ENCODE data around the gene EPB41L5. TPM values are rescaled to one million over a fixed set of nuclear protein-coding genes. Genes with fewer than 3 reads are reported as not detected.
"Not testable (repeated sequence)": the region's sequence is repeated elsewhere in the genome, so short reads cannot be mapped to it uniquely, and the experiment has no call there.

EPB41L5 gene
- total RNA-seq, 1 donor from 2014 or later: 8.2 TPM

DNA sequence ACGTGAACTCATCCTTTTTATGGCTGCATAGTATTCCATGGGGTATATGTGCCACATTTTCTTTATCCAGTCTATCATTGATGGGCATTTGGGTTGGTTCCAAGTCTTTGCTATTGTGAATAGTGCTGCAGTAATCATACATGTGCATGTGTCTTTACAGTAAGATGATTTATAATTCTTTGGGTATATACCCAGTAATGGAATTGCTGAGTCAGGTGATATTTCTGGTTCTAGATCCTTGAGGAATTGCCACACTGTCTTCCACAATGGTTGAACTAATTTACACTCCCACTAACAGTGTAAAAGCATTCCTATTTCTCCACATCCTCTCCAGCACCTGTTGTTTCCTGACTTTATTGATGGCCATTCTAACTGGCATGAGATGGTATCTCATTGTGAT lies 9.6 kb downstream of the EPB41L5 start:
- DNase-seq (ENCODE audit: missing footprints); intact Hi-C loops (cut with DNase I); ATAC-seq: not testable (repeated sequence)

DNA sequence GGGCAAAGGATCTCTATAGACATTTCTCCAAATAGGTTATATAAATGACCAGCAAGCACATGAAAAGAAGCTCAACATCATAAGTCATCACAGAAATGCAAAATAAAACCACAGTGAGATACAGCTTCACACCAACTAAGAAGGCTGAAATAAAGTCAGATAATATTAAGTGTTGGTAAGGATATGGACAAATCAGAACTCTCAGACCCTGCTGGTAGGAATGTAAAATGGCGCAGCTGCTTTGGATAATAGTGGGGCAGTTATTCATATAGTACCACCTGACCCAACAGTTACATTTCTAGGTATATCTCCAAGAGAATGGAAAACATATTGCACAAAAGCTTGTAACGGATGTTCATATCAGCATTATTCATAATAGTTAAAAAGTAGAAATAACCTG lies 14.0 kb downstream of the EPB41L5 start:
- DNase-seq (ENCODE audit: missing footprints) (no peak), ATAC-seq (no peak)
- intact Hi-C loops (cut with DNase I): no loop called here

DNA sequence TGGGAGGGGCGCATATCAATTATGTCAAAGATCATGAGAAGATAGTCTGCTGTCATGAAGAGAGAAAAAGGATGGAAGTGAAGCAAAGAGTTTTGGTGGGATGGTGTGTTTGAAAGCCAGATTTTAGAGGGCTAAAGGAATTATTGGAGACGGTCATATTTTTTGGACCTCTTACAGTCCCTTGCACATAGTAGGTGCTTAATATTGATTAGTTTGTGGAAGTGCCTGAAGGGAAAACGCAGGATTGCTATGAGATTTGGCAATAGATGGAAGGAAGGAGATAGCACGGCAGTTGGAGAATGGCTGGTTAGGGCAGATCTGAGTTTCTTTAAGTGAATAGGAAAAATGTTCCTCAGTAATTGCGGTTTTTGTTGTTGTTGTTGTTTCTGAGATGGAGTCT lies 15.9 kb downstream of the EPB41L5 start:
- DNase-seq (ENCODE audit: missing footprints): no peak
- intact Hi-C loops (cut with DNase I): no loop called here
- no peak for ATAC-seq

DNA sequence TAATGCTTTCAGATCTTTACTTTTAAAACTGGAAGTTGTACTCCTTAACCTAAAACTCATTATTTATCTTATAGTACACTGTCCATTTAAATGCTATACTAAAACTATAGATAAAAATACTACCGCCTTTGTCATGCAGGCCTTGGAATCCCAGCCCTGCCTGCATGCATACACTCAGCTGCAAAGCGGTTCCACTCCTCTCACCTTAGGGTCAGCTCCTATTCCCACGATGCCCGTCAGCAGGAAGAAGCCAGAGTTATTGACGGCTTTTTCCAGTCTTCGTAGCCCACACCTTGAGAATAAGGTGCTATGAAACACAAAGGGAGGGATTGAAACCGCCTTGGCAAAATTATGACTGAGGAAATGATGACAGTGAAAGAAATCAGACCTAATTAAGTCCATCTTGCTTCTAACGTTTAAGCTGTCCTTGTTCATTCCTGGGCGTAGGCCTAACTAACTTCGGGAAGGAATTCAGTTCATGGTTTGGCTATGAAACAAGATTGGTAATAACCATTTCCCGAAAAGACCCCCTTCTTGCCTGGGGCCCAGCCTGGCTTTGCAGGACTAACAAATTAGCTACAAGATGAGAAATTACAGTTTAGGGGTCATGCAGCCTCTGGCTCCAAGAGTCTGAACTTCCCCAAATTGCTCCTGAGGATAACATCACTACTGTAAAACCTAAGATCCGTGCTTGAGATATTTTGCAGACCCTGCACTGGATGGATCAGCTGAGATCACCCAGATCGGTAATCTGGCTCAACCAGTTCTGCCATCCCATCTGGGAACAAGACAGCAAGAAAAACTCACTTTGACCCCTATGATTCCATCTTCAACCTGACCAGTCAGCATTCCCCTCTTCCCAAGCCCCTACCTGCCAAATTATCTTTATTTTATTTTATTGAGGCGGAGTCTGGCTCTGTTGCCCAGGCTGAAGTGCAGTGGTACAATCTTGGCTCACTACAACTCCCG lies 17.1 kb downstream of the EPB41L5 start:
- DNase-seq (ENCODE audit: missing footprints) (no peak), ATAC-seq (no peak)
- intact Hi-C loops (cut with DNase I): no loop called here

DNA sequence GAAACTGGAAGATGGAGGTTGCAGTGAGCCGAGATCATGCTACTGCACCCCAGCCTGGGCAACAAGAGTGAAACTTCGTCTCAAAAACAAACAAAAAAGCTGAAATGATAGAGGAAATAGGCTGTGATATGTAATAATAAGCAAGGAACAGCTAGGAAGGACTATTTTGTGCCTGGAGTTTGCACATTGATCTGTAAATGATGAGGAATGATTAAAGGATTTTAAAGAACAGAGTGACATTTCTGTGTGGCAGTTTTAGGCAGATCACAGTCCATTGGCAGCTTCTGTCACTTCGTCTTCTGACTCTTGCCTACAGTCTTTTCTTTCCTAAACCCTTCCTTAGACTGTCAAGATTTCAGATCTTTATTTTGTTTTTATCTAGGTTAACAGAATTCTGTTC lies 19.4 kb downstream of the EPB41L5 start:
- ATAC-seq: no peak
- no peak for DNase-seq (ENCODE audit: missing footprints)
- intact Hi-C loops (cut with DNase I): no loop called here

DNA sequence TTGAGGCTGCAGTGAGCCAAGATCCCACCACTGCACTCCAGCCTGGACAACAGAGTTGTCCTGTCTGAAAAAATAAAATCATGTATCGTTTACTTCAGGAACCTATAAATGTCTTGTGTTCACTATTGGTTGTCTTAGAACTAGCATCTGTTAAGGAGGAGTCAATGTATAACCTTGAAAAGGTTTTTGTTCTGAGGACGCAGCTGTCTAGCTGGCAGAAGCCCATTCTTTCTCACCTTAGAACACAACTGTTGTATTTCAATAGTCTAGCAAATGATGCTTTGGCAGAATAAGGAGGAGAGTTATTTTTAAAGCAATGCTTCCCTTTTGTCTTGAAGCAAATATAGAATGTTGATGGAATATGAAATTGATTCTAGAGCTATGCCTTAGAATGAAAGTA lies 21.1 kb downstream of the EPB41L5 start:
- no peak for ATAC-seq
- intact Hi-C loops (cut with DNase I): no loop called here
- no peak for DNase-seq (ENCODE audit: missing footprints)

DNA sequence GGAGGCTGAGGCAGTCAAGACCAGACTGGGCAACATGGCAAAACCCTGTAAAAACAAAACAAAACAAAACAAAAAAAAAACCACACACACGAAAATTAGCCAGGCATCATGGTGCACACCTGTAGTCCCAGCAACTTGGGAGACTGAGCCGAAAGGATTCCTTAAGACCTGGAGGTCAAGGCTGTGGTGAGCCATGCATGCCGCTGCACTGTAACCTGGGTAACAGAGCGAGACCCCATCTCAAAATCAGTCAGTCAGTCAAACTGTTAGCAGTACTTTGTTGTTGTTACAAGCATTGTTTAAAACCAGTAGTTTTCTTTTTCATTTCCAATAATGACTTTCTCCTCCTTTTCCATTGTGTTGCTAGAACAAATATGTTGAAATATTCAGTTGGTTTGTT lies 21.7 kb downstream of the EPB41L5 start:
- DNase-seq (ENCODE audit: missing footprints): no peak
- intact Hi-C loops (cut with DNase I): no loop called here

DNA sequence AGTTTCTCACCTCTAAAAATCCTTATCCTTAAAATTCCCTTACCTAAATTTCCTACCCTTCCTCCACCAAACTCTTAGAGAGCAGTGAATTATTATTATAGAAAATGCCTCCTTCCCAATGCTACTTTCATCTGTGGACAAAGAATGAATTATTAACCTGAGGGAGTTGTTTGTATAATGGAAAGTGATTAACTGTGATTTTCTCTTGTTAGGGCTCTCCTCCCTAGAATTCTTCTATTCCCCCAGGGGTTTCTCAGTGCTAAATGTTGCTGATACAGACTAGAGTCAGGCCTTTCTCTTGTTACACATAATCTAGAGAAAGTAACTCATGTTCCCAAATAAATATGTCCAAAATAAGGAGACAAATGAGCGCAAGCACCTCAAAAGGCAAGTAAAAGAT lies 23.3 kb downstream of the EPB41L5 start:
- intact Hi-C loops (cut with DNase I): no loop called here
- ATAC-seq: no peak
- DNase-seq (ENCODE audit: missing footprints): no peak

More for the DNA sequence above, 21.7 kb downstream of the EPB41L5 start:
- no peak for ATAC-seq

DNA sequence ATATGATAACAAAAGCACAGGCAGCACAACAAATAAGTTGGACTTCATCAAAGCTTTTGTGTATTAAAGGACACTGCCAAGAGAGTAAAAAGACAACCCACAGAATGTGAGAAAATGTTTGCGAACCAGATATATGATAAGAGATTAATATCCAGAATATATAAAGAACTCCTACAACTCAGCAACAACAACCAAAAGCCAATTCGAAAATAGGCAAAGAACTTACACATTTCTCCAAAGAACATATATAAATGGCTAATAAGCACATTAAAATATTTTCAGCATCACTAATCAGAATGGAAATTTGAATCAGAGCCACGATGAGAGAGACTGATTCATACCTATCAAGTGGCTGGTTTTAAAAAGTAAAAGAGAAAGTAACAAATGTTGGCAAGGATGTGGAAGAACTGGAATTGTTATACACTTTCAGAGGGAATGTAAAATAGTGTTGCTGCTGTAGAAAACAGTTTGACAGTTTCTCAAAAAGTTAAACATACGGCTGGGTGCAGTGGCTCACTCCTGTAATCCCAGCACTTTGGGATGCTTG lies 25.2 kb downstream of the EPB41L5 start:
- no peak for DNase-seq (ENCODE audit: missing footprints)
- intact Hi-C loops (cut with DNase I): no loop called here
- no peak for ATAC-seq

DNA sequence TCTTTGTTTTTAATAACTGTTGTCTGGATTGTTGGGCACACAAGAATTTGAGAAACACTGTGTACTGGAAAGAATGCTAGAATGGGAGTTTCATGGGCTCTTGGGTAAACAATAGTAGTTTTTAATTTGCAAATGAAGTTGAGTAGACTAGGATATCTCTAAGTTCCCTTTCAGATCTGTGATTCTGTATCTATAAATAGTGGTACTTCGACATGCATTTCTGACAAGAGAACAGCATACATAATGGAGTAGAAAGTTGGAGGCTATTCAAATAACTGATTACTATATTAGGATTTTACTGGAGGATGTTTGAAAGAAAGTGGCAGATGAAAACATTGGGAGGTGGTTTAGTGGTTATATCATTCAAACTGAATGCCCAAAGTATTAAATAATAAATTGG lies 29.5 kb downstream of the EPB41L5 start:
- DNase-seq (ENCODE audit: missing footprints) (no peak), ATAC-seq (no peak)
- intact Hi-C loops (cut with DNase I): no loop called here

DNA sequence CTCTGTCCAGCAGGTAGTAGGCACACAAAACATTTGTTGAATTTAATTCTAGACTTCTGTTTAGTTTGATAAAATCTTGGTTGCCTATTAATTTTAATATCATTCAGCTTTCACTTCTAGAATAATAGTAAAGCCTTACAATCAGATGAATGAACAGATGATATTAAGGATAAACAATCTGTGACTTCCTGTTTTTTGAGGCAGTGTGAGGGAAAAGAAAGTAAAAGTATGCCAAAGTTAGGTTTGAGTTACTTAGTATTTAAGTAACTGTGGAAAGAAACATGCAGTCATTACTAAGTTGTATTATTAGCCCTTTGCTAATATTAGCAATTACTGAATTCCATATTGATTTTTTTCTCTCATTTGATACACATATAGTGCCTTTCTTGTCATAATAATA lies 31.5 kb downstream of the EPB41L5 start:
- DNase-seq (ENCODE audit: missing footprints): no peak
- intact Hi-C loops (cut with DNase I): no loop called here
- ATAC-seq: no peak

DNA sequence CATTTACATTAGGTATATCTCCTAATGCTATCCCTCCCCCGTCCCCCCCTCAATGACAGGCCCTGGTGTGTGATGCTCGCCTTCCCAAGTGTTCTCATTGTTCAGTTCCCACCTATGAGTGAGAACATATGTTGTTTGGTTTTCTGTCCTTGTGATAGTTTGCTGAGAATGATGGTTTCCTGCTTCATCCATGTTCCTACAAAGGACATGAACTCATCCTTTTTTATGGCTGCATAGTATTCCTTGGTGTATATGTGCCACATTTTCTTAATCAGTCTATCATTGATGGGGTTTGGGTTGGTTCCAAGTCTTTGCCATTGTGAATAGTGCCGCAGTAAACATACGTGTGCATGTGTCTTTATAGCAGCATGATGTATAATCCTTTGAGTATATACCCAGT lies 32.9 kb downstream of the EPB41L5 start:
- intact Hi-C loops (cut with DNase I); ATAC-seq; DNase-seq (ENCODE audit: missing footprints): not testable (repeated sequence)

DNA sequence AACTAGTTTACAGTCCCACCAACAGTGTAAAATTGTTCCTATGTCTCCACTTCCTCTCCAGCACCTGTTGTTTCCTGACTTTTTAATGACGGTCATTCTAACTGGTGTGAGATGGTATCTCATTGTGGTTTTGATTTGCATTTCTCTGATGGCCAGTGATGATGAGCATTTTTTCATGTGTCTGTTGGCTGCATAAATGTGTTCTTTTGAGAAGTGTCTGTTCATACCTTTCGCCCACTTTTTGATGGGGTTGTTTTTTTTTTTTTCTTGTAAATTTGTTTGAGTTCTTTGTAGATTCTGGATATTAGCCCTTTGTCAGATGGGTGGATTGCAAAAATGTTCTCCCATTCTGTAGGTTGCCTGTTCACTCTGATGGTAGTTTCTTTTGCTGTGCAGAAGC lies 33.4 kb downstream of the EPB41L5 start:
- ATAC-seq; intact Hi-C loops (cut with DNase I); DNase-seq (ENCODE audit: missing footprints): not testable (repeated sequence)

DNA sequence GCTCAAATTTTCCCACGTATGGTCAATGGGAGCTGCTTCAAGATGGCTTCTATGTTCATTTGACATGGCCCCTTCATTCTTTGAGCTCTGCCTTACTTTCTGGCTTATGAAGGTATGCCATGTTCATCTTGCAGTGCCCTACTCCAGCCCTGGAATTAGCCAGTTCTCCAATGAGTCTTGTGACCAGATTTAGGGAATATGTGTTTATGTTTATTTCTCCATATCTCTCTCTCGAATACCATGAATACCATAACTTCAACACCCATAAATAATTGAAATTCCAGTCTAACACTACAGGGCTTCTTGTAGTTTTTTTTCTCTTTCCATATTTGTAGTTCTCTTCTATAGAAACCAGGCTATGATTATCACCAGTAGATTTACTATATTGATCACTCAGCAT lies 39.7 kb downstream of the EPB41L5 start:
- ATAC-seq: no peak
- intact Hi-C loops (cut with DNase I): no loop called here

DNA sequence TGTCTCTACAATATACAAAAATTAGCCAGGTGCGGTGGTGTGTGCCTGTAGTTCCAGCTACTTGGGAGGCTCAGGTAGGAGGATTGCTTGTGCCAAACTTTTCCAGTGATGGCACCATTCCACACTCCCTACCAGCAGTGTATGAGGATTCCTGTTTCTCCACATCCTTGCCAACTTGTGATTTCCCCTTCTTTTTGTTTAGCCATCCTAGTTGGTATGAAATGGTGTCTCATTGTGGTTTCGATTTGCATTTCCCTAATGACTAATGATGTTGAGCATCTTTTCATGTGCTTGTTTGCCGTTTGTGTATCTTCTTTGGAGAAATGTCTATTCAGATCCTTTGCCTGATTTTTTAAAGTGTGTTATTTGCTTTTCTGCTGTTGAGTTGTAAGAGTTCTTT lies 41.0 kb downstream of the EPB41L5 start:
- intact Hi-C loops (cut with DNase I): no loop called here
- DNase-seq (ENCODE audit: missing footprints): no peak
- no peak for ATAC-seq

More for the DNA sequence above, 39.7 kb downstream of the EPB41L5 start:
- no peak for DNase-seq (ENCODE audit: missing footprints)

DNA sequence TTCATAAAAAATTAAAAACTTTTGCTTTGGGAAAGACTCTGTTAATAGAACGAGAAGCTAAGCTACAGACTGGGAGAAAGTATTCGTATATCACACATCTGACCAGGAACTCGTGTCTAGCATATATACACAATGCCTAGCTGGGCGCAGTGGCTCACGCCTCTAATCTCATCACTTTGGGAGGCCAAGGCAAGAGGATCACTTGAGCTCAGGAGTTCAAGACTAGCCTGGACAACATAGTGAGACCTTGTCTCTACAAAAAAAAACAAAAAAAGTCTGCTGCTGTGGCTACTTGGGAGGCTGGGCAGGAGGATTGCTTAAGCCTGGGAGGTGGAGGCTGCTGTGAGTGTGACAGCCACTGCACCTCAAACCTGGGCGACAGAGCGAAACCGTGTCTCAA lies 46.6 kb downstream of the EPB41L5 start:
- DNase-seq (ENCODE audit: missing footprints) (no peak), ATAC-seq (no peak)
- intact Hi-C loops (cut with DNase I): no loop called here

DNA sequence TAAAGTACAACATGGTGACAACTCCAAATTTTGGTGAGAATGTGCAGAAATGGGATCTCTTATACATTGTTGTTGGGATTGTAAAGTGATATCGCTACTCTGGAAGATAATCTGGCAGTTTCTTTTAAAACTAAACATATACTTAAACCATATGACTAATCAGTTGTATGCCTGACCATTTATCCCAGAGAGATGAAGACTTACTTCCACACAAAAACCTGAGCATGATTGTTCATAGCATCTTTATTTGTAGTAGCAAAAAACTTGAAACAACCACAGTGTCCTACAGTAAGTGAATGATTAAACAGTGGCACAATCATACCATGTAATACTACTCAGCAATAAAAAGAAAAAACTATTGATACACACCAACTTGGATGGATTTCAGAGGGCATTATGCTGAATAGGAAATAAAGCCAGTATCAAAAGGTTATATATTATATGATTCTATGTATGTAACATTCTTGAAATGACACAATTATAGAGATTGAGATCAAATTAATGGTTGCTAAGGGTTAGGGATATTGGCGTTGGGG lies 47.3 kb downstream of the EPB41L5 start:
- intact Hi-C loops (cut with DNase I): no loop called here
- no peak for DNase-seq (ENCODE audit: missing footprints)
- ATAC-seq: no peak

DNA sequence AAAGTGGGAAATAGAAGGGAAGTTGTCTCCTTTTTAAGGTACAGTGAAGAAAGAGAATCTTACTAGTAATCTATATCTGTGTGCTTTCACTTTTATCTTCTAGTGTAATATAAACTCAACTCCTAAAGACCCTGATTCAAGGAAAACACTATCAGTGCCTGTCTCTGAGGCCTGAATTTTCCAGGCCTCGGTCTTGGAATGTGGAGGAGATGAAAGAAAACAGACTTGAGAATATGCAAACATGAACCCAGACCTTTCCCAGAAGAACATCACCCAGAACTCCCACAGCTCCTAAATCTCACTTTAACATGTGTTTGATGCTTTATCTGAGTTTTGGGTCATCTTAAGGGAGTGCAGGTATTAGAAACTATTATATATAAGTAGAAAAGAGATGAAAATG lies 51.8 kb downstream of the EPB41L5 start:
- ATAC-seq (no peak), DNase-seq (ENCODE audit: missing footprints) (no peak)
- intact Hi-C loops (cut with DNase I): no loop called here

DNA sequence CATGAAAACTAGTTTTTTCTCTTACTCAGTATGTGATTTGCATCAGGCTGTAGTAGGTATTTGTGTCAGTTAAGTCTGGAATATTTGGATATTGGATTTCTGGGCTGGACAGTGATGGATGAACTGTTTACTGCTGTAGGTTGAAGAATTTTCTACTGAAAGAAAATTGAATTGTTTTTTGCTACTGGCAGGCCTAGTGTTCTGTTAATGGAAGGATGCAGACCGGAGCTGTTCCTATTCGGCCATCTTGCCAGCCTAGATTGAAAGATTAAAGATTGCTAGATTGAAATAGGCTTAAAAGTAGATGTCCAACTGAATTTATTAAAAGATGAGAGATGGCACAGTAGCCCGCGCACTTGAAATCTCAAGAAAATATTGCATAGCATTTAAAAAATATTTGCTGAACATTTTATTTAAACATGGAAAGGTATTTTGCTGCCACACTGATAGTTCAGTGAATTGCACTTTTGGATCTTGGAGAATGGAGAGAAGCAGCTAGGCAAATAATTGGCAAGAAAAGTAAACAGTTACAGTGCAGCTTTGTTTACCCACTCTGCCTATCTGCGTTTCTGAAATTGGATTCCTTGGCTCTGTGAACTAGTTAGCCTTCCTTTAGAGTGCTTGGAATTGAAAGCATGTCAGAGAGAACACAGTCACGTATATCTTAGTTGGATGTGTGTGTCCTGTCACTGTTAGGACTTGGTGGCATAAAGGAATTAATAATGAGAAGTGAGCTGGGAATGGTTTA lies 54.1 kb downstream of the EPB41L5 start:
- ATAC-seq: peak; percentile 87
- intact Hi-C loops (cut with DNase I): no loop called here
- no peak for DNase-seq (ENCODE audit: missing footprints)

Measured in Right ventricle myocardium inferior (tissue), 1 donor.